ENCODE measurements around the gene SYK. TPM values are rescaled to one million over a fixed set of nuclear protein-coding genes. Genes with fewer than 3 reads are reported as not detected.

Gene SYK
- total and polyA plus RNA-seq, 2 of the 13 experiments (the other 11 are each of a cell fraction or from before 2014, with no cell fraction given): not detected

DNA sequence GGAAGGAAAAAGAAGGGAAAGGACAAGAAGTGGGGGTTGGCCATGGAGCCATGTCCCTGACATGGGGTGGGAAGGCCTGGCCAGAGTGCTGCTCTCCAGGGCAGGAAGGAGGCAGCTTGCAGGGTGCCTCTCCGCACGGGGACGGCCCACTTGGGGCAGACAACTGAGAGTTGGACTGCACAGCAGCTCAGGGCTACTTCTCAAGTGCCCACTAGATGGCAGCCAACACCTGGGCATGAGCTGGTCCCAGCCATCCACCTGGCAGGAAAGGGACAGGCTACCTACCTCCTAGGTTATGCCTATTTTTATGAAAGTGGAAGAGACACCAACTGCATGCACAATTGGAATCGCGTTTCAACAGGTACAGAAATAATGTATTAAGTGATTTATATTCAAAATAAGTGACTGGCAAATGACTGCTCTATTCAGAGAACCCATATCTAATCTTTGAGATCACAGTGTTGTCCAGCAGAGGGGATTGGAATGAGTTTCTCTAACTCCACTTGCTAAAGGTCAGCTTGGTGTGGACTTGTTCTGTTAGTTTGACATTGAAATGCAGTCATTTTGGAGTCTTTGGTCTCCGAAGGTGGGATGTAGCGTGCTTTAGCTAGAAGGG lies 113.4 kb downstream of the SYK start (continued):
- no peak for TF ChIP-seq ZNF160 (CRISPR knock-in tag; IDR thresholded peaks at IDR 0.05)
- no peak for TF ChIP-seq RXRB (CRISPR knock-in tag; IDR thresholded peaks at IDR 0.05; ENCODE audit: borderline replicate concordance)
- TF ChIP-seq PHF8 (CRISPR knock-in tag; IDR thresholded peaks at IDR 0.05): no peak
- no peak for TF ChIP-seq ZNF17 (CRISPR knock-in tag; IDR thresholded peaks at IDR 0.05)
- TF ChIP-seq GATAD1 (CRISPR knock-in tag; IDR thresholded peaks at IDR 0.05): 0 out of 2 replicates have a peak, but pooled peaks have one; percentile 38
- TF ChIP-seq MZF1 (CRISPR knock-in tag; IDR thresholded peaks at IDR 0.05; ENCODE audit: borderline replicate concordance): no peak
- no peak for TF ChIP-seq ZNF354B (CRISPR knock-in tag; IDR thresholded peaks at IDR 0.05)
- TF ChIP-seq ZNF780A (CRISPR knock-in tag; IDR thresholded peaks at IDR 0.05): no peak
- no peak for TF ChIP-seq PHF5A (CRISPR knock-in tag; IDR thresholded peaks at IDR 0.05; ENCODE audit: low read depth, unreplicated experiment)

DNA sequence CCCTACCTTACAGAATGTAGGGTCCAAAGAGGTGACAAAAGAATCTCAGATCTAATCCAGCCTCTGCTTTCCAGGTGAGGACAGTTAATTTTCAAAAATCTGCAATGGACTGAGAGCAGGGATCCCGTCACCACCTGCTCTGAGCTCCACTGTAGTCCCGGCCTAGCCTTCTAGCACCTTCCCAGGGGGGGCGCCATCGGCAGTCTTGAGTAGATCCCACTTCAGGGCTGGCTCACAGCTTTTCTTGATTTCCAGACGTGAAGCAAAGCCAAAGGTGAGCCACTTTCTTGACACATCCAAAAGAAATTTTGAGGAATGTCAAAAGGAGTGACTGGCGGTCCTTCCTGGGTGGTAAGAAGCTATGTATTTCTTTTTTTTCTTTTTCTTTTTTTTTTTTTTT lies 114.1 kb downstream of the SYK start:
- no peaks in the 10 kb centered on the region for H4K20me1 ChIP-seq (ENCODE audit: insufficient read depth, low read length)
- H3K4me3 ChIP-seq (replicated peaks in 1 of 3; ENCODE audit: insufficient read depth in 1 of 3, low read depth in 2 of 3, low read length in 3 of 3): no peak overlapping the region
- peak; percentile 37; the same call in 1 of the 3 replicates for ATAC-seq
- WGBS (ENCODE audit: low lambda C conversion rate): 2% methylated on average over 2 of the region's 6 CpGs
- H3K27ac ChIP-seq (ENCODE audit: extremely low read length, insufficient read depth, low read length): no peak overlapping the region
- no peaks in the 10 kb centered on the region; a peak in 2 of 5 replicates for H3K27me3 ChIP-seq (ENCODE audit: control insufficient read depth in 1 of 2, insufficient read depth in 2 of 2, low read length in 2 of 2)
- ChIA-PET POLR2A (interaction anchor here (0.6 to 1.5 kb wide), 2 partner anchors 490 to 509 kb away, joined by 3 to 4 read pairs; no protein-coding TSS in a partner anchor), CTCF (ENCODE audit: low intra/inter-chr PET ratio, low total read pairs) (interaction anchor here (0.7 to 1.9 kb wide), 10 partner anchors 509 to 1063 kb away, joined by 3 to 12 read pairs (median 5); partner anchors contain the start of gene ROR2)
- no peaks in the 10 kb centered on the region for H3K9me3 ChIP-seq (ENCODE audit: low read length)
- no peak for TF ChIP-seq ZNF788 (CRISPR knock-in tag; IDR thresholded peaks at IDR 0.05; ENCODE audit: borderline replicate concordance)
- no peak for TF ChIP-seq SP4 (CRISPR knock-in tag; IDR thresholded peaks at IDR 0.05)
- TF ChIP-seq ELF1 (CRISPR knock-in tag; IDR thresholded peaks at IDR 0.05): no peak
- no peak for TF ChIP-seq FOXK2 (IDR thresholded peaks at IDR 0.05)
- TF ChIP-seq STAG1 (CRISPR knock-in tag; IDR thresholded peaks at IDR 0.05): 0 out of 2 replicates have a peak, but pooled peaks have one; percentile 8
- TF ChIP-seq POLR2A (IDR thresholded peaks at IDR 0.05; ENCODE audit: insufficient read depth in 1 of 2, low read depth in 2 of 2, low read length in 2 of 2): no peak
- TF ChIP-seq ZNF180 (CRISPR knock-in tag; IDR thresholded peaks at IDR 0.05; ENCODE audit: borderline replicate concordance, low read depth): no peak
- TF ChIP-seq, protein P1, sequence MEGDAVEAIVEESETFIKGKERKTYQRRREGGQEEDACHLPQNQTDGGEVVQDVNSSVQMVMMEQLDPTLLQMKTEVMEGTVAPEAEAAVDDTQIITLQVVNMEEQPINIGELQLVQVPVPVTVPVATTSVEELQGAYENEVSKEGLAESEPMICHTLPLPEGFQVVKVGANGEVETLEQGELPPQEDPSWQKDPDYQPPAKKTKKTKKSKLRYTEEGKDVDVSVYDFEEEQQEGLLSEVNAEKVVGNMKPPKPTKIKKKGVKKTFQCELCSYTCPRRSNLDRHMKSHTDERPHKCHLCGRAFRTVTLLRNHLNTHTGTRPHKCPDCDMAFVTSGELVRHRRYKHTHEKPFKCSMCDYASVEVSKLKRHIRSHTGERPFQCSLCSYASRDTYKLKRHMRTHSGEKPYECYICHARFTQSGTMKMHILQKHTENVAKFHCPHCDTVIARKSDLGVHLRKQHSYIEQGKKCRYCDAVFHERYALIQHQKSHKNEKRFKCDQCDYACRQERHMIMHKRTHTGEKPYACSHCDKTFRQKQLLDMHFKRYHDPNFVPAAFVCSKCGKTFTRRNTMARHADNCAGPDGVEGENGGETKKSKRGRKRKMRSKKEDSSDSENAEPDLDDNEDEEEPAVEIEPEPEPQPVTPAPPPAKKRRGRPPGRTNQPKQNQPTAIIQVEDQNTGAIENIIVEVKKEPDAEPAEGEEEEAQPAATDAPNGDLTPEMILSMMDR (CRISPR knock-in tag; IDR thresholded peaks at IDR 0.05): 0 out of 2 replicates have a peak, but pooled peaks have one; percentile 11
- H3K4me1 ChIP-seq (ENCODE audit: insufficient read depth, low read length): no peaks in the 10 kb centered on the region
- no peak for FAIRE-seq
- H2AFZ ChIP-seq (ENCODE audit: low read length): no peak overlapping the region
- no peak for DNase-seq (ENCODE audit: low spot score)
- H3K9ac ChIP-seq (ENCODE audit: insufficient read depth, low read depth, low read length): no peak overlapping the region
- no peaks in the 10 kb centered on the region for H3K79me2 ChIP-seq (ENCODE audit: insufficient read depth, low read length)
- intact Hi-C loops (cut with micrococcal nuclease; ENCODE audit: unreplicated experiment) (loop anchor here (1.0 to 2.0 kb wide), 6 partner anchors 509 to 812 kb away; no protein-coding TSS in a partner anchor), in situ Hi-C loops (cut with HindIII; ENCODE audit: extremely low pct_ligation_motif_present, low pct_unique_long_range_greater_than_20kb) (loop anchor here (5.0 kb wide), 2 partner anchors 517 to 767 kb away; no protein-coding TSS in a partner anchor)
- H3K4me2 ChIP-seq (ENCODE audit: low read depth, low read length): no peak overlapping the region
- BruUV-seq (replicated peaks): no TSS peak
- no peaks in the 10 kb centered on the region for H3K36me3 ChIP-seq (replicated peaks in 1 of 2; ENCODE audit: control insufficient read depth in 1 of 2, insufficient read depth in 2 of 2, low read length in 2 of 2)
